Neural progenitor cell (in vitro differentiated cells): ENCODE results near the gene CMPK2. TPM values are rescaled to one million over a fixed set of nuclear protein-coding genes. Genes with fewer than 3 reads are reported as not detected.

Experiments used
- DNase-seq: peaks from one replicate; pipeline ENCODE4 v3.0.0-alpha.2; 2016; ENCODE audit warnings: low spot score
- H2AFZ ChIP-seq: fragments of 200-600 bp; sonication (generic); replicated peaks from 2 replicates; pipeline ENCODE4 v1.6.1; 2016; ENCODE audit warnings: antibody characterized with exemption
- H3F3A ChIP-seq: fragments of 200-600 bp; sonication (generic); 2 replicates; pipeline ENCODE4 v1.6.1; 2016; ENCODE audit warnings: antibody characterized with exemption, low read depth
- H3K27ac ChIP-seq: fragments of 200-600 bp; sonication (generic); 2 replicates; pipeline ENCODE4 v1.5.1; 2016; ENCODE audit warnings: mild to moderate bottlenecking
- H3K27me3 ChIP-seq: fragments of 200-600 bp; sonication (generic); 2 replicates; pipeline ENCODE4 v1.6.1; 2016; ENCODE audit warnings: mild to moderate bottlenecking, moderate library complexity
- H3K36me3 ChIP-seq: fragments of 200-600 bp; sonication (generic); 2 replicates; pipeline ENCODE4 v1.5.1; 2016
- H3K4me1 ChIP-seq: fragments of 200-600 bp; sonication (generic); 2 replicates; pipeline ENCODE4 v1.6.1; 2016; ENCODE audit warnings: mixed run types
- H3K4me2 ChIP-seq: fragments of 200-600 bp; sonication (generic); 2 replicates; pipeline ENCODE4 v1.6.1; 2016
- H3K4me3 ChIP-seq: fragments of 200-600 bp; sonication (generic); 2 replicates; pipeline ENCODE4 v1.5.1; 2016
- H3K79me2 ChIP-seq: fragments of 200-600 bp; sonication (generic); 2 replicates; pipeline ENCODE4 v1.6.1; 2016; ENCODE audit warnings: low read depth
- H3K9ac ChIP-seq: fragments of 200-600 bp; sonication (generic); 2 replicates; pipeline ENCODE4 v1.6.1; 2016
- H3K9me3 ChIP-seq: fragments of 200-600 bp; sonication (generic); 2 replicates; pipeline ENCODE4 v1.5.1; 2016; ENCODE audit warnings: low read depth
- H4K20me1 ChIP-seq: fragments of 200-600 bp; sonication (generic); 2 replicates; pipeline ENCODE4 v1.6.1; 2016; ENCODE audit warnings: low read depth
- H3K27ac Mint-ChIP-seq: 3 replicates; pipeline ENCODE4 v1.8.0; 2021; ENCODE audit warnings: mixed read lengths
- H3K27me3 Mint-ChIP-seq: 2 replicates; pipeline ENCODE4 v1.8.0; 2022; ENCODE audit warnings: low read depth, mild to moderate bottlenecking, inconsistent platforms, moderate library complexity, mixed read lengths; ENCODE audit not compliant: insufficient read depth
- H3K36me3 Mint-ChIP-seq: 3 replicates; pipeline ENCODE4 v1.8.0; 2021; ENCODE audit warnings: mixed read lengths
- H3K4me1 Mint-ChIP-seq: 3 replicates; pipeline ENCODE4 v1.8.0; 2021; ENCODE audit warnings: mixed read lengths
- H3K4me3 Mint-ChIP-seq: 3 replicates; pipeline ENCODE4 v1.8.0; 2021; ENCODE audit warnings: mild to moderate bottlenecking, moderate library complexity, mixed read lengths
- H3K9me3 Mint-ChIP-seq: 3 replicates; pipeline ENCODE4 v1.8.0; 2020; ENCODE audit warnings: mixed read lengths
- EZH2 ChIP-seq: fragments of 200-600 bp; sonication (generic); IDR thresholded peaks from 2 replicates; pipeline ENCODE4 v1.6.1; 2017; ENCODE audit warnings: antibody characterized with exemption, mild to moderate bottlenecking, moderate library complexity
- EZH2phosphoT487 ChIP-seq: fragments of 200-600 bp; sonication (generic); IDR thresholded peaks from 2 replicates; pipeline ENCODE4 v1.6.1; 2017; ENCODE audit warnings: antibody characterized with exemption
- total RNA-seq: library from RNA; depleted of rRNA; stranded (reverse); fragments of >200 nt; gene quantifications from 2 replicates; pipeline ENCODE4 v1.2.3, GENCODE V29; 2015; ENCODE audit warnings: low replicate concordance
- TF ChIP-seq, protein P1 (sequence below): fragments of 200-600 bp; sonication (generic); IDR thresholded peaks from 2 replicates; pipeline ENCODE4 v1.5.1; 2017; ENCODE audit warnings: antibody characterized with exemption, mild to moderate bottlenecking

The CMPK2 gene
- total RNA-seq, 1 donor from 2014 or later: not detected

DNA sequence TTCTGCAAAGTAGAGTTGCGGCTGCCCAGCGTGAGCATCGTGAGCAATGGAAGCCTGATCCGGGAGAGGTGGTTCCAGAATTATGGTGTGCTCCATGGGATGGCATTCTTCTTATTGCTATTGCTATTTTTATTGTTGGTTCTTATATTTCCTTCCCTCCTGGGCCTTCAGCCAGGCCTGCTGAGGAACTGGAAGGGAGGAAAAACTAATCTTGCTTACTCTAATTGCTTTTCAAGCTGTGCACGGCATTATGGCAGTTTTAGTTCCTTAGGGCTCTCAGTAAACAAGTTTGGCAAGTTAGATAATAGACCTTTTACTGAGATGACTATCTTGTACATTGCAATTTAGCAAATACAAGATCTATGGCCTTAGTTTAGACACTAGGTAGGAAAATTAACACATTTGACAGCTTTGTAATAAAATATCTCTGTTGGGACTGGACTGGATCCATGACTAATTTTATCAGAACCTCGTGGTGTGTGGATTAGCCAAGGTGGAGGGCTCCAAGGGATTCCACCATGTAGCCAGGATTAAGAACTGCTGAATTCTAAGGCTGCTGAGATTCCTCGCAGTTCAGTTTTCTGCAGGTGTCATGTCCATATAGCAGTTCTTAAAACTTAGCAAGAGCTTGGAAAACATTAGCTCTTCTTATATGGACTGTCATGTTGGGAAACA, 17.9 kb upstream of the CMPK2 start:
- Histone ChIP-seq H3K4me1 (no peaks in the 10 kb centered on the region), H3K27ac (no peak overlapping the region), H2AFZ (no peak overlapping the region), H3K4me3 (no peak overlapping the region), H3K79me2 (no peaks in the 10 kb centered on the region), H4K20me1 (no peaks in the 10 kb centered on the region), H3F3A (no peaks in the 10 kb centered on the region), H3K9me3 (no peaks in the 10 kb centered on the region), H3K27me3 (no peaks in the 10 kb centered on the region), H3K36me3 (no peaks in the 10 kb centered on the region), H3K9ac (no peak overlapping the region), H3K4me2 (no peak overlapping the region)
- Mint-ChIP-seq H3K36me3 (no peaks in the 10 kb centered on the region), H3K27me3 (peaks cover 10% of the 10 kb centered on the region), H3K27ac (no peak overlapping the region), H3K9me3 (peaks cover 9% of the 10 kb centered on the region), H3K4me3 (no peak overlapping the region), H3K4me1 (no peaks in the 10 kb centered on the region)
- DNase-seq: no peak
- TF ChIP-seq EZH2 (no peak), EZH2phosphoT487 (no peak)
- TF ChIP-seq, protein P1, sequence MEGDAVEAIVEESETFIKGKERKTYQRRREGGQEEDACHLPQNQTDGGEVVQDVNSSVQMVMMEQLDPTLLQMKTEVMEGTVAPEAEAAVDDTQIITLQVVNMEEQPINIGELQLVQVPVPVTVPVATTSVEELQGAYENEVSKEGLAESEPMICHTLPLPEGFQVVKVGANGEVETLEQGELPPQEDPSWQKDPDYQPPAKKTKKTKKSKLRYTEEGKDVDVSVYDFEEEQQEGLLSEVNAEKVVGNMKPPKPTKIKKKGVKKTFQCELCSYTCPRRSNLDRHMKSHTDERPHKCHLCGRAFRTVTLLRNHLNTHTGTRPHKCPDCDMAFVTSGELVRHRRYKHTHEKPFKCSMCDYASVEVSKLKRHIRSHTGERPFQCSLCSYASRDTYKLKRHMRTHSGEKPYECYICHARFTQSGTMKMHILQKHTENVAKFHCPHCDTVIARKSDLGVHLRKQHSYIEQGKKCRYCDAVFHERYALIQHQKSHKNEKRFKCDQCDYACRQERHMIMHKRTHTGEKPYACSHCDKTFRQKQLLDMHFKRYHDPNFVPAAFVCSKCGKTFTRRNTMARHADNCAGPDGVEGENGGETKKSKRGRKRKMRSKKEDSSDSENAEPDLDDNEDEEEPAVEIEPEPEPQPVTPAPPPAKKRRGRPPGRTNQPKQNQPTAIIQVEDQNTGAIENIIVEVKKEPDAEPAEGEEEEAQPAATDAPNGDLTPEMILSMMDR: no peak

DNA sequence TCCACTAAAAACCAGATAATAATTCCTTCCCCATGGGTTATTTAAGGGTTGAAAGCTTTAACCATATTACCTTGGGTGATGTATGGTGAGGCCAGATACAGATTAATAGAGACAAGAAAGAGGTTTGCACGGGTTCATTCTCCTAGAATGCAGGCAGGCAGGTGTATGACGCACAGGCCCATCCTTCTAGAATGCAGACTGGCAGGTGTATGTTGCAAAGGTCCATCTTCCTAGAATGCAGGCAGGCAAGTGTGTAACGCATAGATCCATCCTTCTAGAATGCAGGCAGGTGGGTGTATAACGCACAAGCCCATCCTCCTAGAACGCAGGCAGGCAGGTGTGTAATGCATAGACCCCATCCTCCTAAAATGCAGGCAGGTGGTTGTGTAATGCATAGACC, 15.8 kb upstream of the CMPK2 start:
- no peaks in the 10 kb centered on the region for H3K36me3 ChIP-seq
- no peaks in the 10 kb centered on the region for H3K27me3 ChIP-seq
- Mint-ChIP-seq H3K4me3 (no peak overlapping the region), H3K9me3 (peaks cover 9% of the 10 kb centered on the region), H3K27me3 (peaks cover 2% of the 10 kb centered on the region), H3K4me1 (no peaks in the 10 kb centered on the region), H3K36me3 (no peaks in the 10 kb centered on the region), H3K27ac (no peak overlapping the region)
- TF ChIP-seq EZH2 (no peak), EZH2phosphoT487 (no peak)
- TF ChIP-seq, protein P1: no peak
- no peaks in the 10 kb centered on the region for H3K79me2 ChIP-seq
- H3K27ac ChIP-seq: no peak overlapping the region
- H3F3A ChIP-seq: no peaks in the 10 kb centered on the region
- DNase-seq: no peak
- H3K9me3 ChIP-seq: no peaks in the 10 kb centered on the region
- H3K4me1 ChIP-seq: no peaks in the 10 kb centered on the region
- H3K4me3 ChIP-seq: no peak overlapping the region
- H4K20me1 ChIP-seq: no peaks in the 10 kb centered on the region
- no peak overlapping the region for H2AFZ ChIP-seq
- no peak overlapping the region for H3K4me2 ChIP-seq
- H3K9ac ChIP-seq: no peak overlapping the region

DNA sequence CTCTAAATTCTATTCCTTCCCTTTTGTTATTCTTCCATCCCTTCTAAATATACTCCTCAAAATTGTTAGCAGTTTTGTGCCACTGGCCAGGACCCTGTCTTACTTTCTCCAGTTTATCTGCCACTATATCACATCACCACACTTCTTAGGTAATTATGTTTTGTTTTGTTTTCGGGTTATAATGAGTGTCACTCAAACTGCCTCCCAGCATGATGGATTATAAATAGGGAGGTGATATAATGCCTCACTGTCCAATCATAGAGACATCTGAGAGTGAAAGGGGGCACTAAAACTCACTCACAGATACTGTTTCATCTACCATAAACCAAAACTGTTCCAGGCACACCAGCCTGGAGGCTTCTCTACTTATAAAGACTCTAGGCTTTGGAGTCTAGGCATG, 15.3 kb upstream of the CMPK2 start:
- Histone ChIP-seq H3K9me3 (no peaks in the 10 kb centered on the region), H3K27ac (no peak overlapping the region), H2AFZ (no peak overlapping the region), H3K36me3 (no peaks in the 10 kb centered on the region), H3K4me1 (no peaks in the 10 kb centered on the region), H3K9ac (no peak overlapping the region), H3K79me2 (no peaks in the 10 kb centered on the region), H3F3A (no peaks in the 10 kb centered on the region), H3K4me3 (no peak overlapping the region), H3K27me3 (no peaks in the 10 kb centered on the region), H3K4me2 (no peak overlapping the region), H4K20me1 (no peaks in the 10 kb centered on the region)
- TF ChIP-seq EZH2 (no peak), EZH2phosphoT487 (no peak)
- TF ChIP-seq, protein P1: no peak
- H3K27me3 Mint-ChIP-seq: peaks cover 2% of the 10 kb centered on the region
- no peaks in the 10 kb centered on the region for H3K36me3 Mint-ChIP-seq
- H3K27ac Mint-ChIP-seq: no peak overlapping the region
- H3K9me3 Mint-ChIP-seq: peaks cover 9% of the 10 kb centered on the region
- no peak for DNase-seq
- H3K4me3 Mint-ChIP-seq: no peak overlapping the region
- H3K4me1 Mint-ChIP-seq: no peaks in the 10 kb centered on the region
